Frontal cortex (tissue), 4 donors: ENCODE results near the gene CEP126. TPM values are rescaled to one million over a fixed set of nuclear protein-coding genes. Genes with fewer than 3 reads are reported as not detected.
A peak's percentile ranks its signal among the peaks of the same experiment; 100 is the strongest.

Experiments used
- DNase-seq, 2 donors: peaks; one replicate each; pipeline ENCODE4 v3.0.0; 2012; ENCODE audit warnings: low spot score in 2 of 2
- FAIRE-seq: peaks from 2 replicates; lab custom pipeline; 2012; peaks lifted over from hg19 to GRCh38; lab: Jason Lieb, UNC
- total RNA-seq: library from RNA; depleted of rRNA; stranded (reverse); fragments of >200 nt; gene quantifications from one replicate; pipeline ENCODE4 v1.2.3, GENCODE V29; 2014
- donor health status: control.
- donor health status: control.
- donor health status: control.

The CEP126 gene, protein sequence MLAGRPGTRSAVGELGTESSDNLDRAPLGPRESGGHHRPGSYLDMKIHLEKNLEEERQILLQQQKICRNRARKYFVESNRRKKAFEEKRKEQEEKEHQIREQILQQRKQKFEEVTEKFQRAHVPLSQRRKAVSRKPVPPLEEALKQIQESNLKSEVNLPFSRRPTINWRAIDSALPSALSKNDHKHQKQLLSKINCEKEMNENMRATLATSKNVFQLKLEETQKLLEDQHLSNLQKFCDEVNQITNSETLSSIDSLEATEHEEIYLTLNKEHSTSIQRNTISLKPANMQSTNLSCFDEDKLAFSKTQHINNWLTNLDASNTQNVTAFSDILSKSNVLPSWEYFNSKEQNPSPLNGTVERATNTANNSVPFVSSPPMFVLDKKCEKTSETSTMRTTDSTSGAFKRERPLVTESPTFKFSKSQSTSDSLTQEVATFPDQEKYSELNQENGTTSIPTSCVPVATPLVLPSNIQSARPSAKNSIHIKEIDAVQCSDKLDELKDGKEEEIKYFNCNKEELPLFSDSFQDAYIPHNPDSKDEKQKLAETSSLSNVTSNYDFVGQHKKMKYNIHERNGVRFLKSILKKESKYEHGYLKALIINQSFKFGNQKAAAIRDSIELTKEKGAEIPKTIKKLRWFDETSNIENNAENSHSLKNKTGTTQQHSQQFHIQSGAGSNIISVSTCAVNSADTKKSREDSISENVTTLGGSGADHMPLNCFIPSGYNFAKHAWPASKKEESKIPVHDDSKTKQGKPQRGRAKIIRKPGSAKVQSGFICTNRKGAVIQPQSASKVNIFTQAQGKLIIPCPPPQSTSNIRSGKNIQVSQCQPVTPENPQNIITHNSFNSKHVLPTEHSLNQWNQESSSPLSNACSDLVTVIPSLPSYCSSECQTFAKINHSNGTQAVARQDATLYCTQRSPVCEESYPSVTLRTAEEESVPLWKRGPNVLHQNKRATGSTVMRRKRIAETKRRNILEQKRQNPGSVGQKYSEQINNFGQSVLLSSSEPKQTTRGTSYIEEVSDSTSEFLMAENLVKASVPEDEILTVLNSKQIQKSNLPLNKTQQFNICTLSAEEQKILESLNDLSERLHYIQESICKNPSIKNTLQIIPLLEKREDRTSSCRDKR
- total RNA-seq: 10.6 TPM

DNA sequence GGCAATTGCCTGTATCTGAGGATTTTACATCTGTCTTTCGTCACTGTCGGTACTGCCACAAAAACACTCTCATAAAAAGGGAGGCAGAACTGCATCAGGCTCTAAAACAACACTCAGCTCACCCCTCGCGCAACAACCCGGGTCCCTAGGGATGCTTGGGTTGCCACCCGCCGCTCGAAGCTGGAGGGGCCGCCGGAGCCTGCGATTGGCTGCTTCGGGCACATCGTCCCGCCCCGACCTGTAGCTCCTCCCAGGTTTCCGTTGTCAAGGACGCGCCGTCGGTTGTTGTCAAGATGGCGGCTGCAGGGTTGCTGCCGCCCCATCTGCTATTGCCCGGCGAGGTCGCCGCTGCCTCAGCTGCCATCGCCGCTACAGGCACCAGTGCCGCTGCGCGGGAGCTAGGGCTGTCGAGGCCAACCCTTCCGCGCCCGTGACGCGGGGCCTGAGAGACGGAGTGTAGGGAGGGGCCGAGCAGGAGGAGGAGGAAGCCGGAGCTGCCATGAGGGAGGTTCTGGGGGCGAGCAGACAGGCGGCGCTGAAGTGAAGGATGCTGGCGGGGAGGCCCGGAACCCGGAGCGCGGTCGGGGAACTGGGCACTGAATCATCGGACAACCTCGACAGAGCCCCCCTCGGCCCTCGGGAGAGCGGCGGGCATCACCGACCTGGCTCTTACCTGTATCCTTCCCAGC lies at the start of gene CEP126:
TSS of gene CEP126 (plus strand) at position 273 of the 689 bp plus-strand sequence. CDS start at position 548, 275 bp downstream.
- DNase-seq: peak; percentile 74 to 88
- no peak for FAIRE-seq

DNA sequence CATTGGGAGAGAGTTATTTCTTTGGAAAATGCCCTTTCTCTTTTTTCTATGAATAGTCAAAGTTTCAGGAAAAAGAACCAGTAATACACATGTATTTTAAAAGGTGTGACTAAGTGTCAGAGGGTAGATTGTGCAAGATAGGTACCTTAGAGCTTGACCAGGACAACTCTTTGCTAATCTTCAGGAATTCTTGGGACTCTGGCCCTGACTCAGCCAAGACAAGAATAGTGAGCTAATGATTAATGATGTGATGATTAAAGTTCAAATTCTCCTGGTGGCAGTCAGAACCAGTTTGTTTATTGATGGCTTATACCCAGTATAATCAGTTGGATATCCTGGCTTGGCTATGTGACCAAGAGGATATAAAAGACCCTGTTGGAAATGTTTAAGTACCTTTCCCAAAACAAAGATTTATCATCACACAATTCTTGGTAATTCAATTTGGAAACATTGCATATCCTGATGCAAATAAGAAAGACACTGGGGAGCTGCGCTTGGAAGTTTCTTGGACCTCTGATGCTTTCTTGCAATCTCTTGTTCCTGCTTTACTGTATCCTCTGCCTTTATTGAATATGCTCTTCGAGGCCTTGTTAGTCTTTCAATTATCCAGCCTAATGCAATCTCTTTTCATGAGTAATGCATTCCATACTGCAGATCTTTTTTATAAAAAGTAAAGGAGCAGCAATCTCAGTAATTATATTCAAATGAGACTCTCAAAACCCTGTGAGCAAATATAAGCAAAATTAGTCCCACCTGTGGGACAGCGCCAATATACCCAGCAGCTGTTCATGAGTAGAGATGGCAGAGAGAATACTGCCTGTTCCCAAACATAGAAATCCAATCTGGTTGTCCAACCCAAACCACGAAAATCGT lies 48.0 kb upstream of the CEP126 start:
- FAIRE-seq (no peak), DNase-seq (no peak)

DNA sequence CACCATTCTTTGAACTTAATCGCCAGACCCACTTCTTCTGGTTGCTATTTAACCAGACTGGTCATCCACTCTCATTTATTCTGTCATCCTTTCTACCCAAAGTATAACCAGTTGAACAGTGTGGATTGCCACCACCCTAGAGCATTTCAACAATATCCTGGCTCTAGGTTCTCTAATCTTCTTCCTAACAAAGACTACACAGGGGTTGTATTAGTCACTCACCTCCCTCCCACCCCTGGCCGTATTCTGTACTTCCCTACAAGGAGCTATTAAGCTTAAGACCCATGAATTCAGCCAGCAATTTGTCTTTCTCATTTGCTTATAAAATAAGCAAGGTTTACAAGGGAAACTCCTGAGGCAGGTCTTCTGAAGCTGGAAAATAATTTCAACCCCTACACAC lies 46.9 kb upstream of the CEP126 start:
- no peak for DNase-seq
- FAIRE-seq: no peak

DNA sequence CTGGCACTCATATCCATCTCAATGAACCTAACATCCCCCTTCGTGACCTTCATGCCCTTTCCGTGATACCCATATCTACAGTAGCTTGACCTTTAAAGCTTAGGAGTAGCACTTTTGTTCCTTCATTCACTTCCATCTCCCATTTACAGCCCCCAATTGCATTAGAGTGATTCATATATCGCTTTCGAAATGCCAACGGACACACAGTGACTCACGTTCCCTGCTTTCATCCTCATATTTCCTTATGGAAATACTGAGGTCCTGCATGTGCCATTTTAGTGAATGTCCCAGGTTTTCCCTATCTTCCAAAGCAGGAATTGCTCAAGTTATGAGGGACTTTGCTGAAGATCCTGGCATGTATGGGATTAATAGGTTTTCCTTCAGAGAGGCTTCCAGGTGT lies 44.3 kb upstream of the CEP126 start:
- FAIRE-seq (no peak), DNase-seq (no peak)

DNA sequence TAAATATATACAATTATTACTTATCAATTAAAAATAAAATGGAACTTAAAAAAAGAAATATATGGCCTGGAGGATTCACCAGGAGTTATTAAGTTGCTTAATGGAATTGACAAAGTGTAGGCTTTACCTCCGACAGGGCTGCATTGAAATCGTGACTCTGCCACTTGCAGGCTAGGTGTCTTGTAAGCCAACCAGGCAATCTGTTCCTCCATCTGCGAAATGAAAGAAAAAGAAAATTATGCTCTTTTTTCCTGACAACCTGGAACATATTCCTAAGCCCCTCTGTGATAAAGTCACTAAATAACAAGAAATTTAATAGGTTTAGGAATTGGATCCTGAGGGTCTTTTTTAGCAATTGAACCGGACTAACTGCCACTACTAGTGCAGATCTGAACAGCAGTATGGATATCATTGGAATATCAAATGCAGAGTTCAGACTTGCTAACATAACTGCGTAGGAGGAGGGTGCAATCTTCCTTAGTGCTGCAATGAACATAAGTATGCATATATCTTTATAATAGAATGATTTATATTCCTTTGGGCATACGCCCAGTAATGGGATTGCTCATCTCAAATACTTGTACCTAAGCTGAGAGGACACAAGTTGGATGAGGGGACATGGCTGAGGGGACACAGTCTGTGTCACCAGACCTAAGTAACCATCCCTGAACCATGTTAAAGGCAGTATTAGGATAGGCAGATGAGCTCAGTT lies 42.5 kb upstream of the CEP126 start:
- DNase-seq: no peak
- no peak for FAIRE-seq

DNA sequence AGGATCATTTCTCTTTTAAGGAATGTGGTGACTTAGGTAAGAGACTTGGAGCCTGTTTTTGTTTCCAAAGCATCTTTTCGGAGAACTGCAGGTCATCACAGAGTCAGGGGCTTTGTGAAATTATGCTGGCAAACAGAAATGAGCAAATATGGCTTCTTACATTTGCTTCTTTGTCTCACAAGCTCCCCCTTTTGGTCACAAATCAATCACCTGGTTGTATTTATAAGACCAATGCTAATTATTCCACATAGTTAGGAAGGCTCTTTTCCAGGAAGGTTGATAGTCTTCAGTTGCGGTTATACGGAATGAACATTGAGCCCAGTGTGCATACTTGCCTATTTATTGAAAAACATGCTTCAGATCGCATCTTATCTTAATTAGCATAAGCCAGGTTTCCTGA lies 34.6 kb upstream of the CEP126 start:
- FAIRE-seq: no peak
- DNase-seq: no peak

DNA sequence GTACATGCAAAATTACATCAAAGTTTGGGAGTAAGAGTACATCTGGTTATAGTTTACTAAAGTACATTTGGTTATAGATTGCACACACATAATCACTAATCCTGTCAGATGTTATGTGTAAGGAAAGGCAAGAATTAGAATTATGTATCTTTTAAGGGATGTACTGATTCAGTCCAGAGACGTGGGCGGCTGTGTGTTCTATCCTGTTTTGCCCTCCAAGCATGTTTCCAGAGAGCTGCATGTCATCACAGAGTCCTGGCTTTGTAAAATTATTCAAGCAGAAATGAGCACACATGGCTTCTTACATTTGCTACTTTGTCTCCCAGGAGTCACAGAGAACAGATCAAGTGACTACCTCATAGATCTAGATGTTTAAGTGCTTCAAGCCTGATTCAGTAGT lies 33.2 kb upstream of the CEP126 start:
- DNase-seq (no peak), FAIRE-seq (no peak)

DNA sequence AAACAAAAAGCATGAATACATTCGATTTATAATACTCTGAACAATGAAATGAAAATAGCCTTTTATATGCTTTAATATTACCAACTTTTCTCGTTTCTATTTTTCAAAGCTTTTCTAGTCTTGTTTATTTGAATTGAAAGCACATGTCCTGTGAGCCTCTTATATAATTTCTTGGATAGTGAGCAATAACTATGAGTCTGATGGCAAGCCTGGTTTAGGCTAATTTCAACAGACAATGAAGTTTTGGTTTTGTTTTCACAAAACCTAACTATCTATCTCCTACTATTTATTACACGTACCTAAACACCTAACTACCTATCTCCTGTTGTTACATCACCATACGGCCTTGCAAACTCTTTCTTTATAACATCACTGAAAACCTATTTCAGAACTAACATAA lies 29.2 kb upstream of the CEP126 start:
- DNase-seq (no peak), FAIRE-seq (no peak)

DNA sequence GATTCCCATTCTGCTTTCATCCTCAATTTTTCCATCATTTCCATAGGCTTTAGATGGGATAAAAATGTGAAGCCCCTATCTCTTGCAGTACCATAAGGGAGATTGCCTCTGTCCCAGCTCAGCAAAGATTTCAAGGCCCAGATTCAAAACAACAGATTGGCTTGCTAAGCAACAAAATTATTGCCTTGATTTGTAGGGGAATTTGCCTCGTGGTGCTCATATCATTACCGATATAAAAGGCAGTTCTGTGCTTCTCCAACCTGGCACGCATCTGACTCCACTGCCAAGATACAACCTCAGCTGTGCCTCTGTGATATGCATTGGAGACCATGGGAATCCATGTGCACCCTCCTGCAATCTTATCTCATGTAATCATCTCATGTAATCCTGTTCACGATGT lies 25.0 kb upstream of the CEP126 start:
- FAIRE-seq: no peak

DNA sequence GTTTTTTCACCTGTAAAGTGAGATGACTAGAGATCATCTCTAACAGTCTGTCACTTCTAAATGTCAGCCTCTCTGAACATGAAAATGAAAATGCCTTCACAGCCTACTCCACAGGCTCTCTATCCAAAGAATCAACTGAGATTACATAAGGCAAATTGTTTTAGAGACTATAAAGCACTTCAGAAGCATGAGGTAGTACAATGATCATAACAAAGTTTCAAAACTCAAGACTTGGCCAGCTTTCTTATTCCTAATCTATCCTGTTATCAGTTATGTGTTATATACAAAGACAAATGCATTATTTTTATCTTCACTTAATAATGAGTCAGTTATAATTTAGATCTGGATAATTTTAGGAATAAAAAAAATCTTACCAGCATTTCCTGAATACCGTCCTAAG lies 20.3 kb upstream of the CEP126 start:
- DNase-seq (no peak), FAIRE-seq (no peak)

More for the DNA sequence above, 25.0 kb upstream of the CEP126 start:
- no peak for DNase-seq

DNA sequence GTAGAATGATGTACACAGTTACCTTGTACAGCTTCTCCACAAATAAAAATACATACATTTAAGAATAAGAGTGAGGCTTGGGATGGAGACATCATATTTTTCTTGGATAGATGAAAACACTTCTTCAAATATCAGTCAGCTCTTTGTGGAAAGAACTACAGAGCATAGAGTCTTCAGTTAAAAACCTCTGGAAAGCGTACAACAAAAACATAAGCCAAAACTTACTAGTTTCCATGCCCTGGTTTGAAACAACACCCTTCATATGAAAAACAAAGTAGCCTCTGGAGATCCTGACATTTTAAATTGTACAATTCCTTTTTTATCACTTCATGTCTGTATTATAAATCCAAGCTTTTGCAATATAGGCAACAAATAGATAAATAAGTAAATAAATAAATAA lies 7.0 kb upstream of the CEP126 start:
- FAIRE-seq (no peak), DNase-seq (no peak)

DNA sequence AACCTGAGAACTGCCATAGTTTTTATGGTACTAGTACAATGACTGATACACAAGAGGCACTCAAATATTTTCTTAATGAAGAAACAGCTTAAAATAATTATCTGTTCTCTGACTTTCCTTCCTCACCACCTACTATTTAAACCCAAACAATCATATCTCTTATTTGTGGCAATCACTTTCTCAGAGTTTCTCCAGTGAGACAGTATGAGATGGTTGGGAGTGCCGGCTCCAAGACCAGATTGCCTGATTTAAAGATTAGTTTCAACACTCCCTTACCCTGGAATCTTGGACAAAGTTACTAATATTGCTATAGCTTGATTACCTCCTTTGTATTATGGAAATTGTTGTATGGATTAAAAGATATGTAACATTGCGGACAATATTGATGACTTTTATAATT lies 5.7 kb upstream of the CEP126 start:
- DNase-seq: no peak
- no peak for FAIRE-seq

DNA sequence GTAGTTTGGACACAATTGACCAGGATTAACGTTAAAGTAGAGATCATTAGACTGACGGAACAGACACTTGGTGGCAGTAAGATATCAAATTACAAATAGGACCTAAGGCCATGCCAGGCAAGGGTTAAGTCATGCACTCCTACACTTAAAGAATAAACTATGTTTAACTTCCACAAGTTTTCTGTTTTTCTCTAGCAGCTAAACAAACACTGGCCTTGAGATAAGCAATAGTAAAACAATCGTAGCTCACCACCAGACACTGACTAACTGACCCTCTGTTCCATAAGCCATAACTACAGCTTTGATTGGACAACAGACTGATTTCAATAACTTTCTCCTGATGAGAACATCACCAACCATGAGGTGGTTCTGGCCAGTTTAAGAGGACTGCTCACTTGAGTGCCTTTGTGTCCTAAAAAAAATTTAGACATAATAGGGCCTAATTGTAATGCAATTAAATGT lies 2.0 kb upstream of the CEP126 start:
- FAIRE-seq: no peak

DNA sequence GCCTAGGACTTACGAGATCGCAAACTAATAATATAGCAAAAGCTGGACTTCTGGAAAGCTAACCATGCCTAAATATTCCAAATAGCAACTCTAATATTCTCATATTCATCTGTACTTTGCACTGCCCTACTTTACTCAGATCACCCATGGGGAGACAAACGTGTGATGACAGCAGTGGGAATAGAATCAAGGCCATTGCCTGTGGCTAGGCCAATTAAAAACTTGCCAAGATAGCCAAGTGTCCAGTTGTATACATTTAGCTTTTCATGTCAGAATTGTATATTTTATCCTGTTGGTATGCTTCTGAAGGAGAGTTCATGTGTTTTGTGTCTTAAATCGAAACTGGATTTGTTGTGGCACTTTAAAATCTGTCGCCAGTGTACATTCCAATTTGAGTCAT lies 1.2 kb upstream of the CEP126 start:
- DNase-seq (no peak), FAIRE-seq (no peak)

More for the DNA sequence above, 2.0 kb upstream of the CEP126 start:
- no peak for DNase-seq

DNA sequence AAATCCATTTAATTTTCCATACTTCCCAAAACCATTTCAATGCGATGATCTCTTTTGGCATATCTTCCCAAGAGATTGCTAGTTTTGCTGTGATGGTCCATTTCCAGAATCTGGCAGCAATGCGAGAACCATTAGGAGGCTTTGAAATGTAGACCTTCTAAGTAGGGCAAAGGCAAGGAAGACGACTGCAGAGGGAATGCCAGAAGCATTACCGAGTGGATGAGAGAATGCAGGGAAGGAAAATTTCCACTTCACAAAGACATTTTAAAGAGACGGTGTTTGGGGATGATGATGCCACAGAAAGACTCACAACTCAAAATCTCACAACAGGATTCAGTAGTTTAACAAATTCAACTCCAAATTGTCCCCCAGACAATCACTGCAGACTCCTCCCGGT lies 471 bp upstream of the CEP126 start:
- FAIRE-seq: no peak
- no peak for DNase-seq

DNA sequence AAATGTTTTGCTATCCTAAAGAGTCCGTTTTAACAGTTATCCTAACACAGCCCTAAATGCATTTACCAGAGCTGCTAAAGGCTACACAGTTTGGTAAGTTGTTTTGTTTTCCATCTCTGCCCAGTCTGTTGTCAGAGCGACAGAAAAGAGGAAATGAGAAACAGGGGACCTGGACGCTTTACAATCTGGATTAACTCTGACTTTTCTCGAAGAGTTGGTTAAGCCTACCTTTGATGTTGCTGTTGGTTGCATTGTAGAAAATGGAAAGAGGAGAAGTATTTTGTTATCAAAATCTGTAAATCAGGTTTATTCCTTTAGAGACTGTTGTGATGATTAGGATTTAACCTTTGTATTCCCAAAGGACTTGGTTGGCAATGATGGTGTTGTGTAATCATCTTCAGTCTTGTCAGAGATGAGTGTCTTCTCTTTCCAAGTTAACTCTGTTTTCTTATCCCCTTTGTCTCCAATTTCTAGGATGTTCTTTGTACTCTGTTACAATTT lies 1.0 kb downstream of the CEP126 start:
- FAIRE-seq (no peak), DNase-seq (no peak)

DNA sequence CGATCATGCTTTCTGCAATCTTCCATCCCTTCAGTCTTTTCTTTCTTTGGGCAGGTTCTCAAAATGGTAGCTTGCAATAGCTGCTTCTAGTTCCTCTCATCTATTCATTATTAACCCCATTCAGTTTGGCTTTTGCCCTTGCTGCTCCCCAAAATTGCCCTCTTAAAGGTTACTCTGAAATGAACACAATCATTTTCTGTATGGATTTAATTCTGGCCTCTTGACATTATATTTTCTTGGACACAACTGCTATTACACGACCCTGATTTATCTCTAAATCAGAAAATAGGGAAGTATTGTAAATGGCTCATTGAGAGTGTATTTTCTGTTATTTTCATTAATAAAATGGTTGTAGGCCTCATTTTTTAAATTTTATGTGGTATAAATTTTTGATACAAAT lies 1.6 kb downstream of the CEP126 start, which contains the start of gene ANGPTL5:
TSS of gene ANGPTL5 (minus strand) at position 101 of the 400 bp plus-strand sequence. CDS start 8,613 bp downstream, outside the sequence.
- FAIRE-seq (no peak), DNase-seq (no peak)

DNA sequence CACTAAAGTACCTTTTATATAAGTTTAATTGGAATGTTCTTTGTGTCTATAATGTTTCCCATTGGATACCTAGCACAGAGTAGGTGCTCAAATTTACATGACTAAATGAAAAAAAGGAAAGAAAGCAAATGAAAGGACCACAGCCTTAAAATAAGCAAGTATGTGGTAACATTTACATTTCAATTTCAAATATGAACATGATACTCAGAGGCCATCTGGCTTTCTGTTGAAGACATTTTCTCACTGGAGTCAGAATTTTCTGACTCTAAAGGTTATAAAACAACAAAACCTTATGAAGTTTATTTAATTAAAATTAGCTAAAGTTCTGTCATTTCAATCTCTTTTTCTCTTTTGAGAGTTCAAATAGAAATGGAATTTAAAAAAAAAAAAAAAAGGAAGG lies 2.4 kb downstream of the CEP126 start:
- no peak for FAIRE-seq
- no peak for DNase-seq
